Measurements from ENCODE around the gene SOAT2.

Gene SOAT2

GRCh38 chr12:53077030-53077429 lies 26.3 kb upstream of the SOAT2 start:
- no peak for DNase-seq (ENCODE audit: low read depth in 2 of 2)
- no peak overlapping the region for H3K4me3 ChIP-seq (replicated peaks in 1 of 2; ENCODE audit: low read depth in 2 of 2, low read length in 2 of 2)
- TF ChIP-seq CTCF (IDR thresholded peaks at IDR 0.05; ENCODE audit: low read depth, low read length), result no peak

- no peak for TF ChIP-seq CTCF (IDR thresholded peaks at IDR 0.05; ENCODE audit: low read depth, low read length)
- H3K4me3 ChIP-seq (replicated peaks in 1 of 2; ENCODE audit: low read depth in 2 of 2, low read length in 2 of 2), result peak overlapping the region; percentile 55 to 72
- peak in 1 of 2 donors; percentile 51 for DNase-seq (ENCODE audit: low read depth in 2 of 2)
These were observed 24.7 kb upstream of the SOAT2 start for GRCh38 chr12:53078425-53079225.

DNA sequence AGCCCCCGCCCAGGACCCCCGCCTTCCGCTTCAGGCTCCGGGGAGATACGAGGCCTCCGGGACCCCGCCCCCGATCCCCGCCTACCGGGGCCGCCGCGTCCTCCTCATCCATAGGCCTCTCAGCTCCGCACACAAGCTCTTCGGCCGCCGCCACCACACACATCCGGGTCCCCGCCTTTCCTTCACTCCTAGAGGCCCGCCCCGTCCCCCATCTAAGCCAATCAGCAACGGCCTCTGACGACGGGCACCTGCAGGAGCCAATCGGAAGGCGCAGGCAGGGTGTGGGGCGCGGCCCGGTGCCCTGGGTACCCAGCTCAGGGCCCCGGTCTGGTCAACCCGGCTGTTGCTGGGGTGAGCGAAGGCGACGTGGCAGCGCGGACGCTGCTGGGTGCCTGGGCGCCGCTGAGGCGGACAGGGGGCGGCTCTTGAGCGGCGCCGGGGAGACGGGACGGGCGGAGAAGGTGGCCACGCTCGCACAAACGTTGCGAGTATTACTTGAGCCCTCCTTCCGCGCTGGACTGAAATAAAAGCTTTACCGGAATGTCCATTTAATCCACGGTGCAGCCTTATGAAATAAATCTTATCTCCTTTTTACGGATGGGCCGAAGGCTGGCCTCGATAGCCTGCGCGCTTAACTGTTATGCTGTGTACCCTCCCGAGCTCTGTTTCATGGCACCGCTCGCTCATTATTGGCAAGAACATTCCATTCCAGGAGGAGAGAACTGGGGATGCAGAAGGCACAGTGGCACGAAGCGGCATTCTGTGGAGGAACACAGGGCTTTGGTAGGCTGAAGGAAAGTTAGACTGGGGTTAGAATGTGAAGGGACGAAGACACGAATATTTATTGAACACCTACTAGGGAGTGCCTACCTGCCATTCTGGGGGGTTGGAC lies 23.8 kb upstream of the SOAT2 start, which contains the start of gene SPRYD3:
TSS of gene SPRYD3 (minus strand) at position 165 of the 892 bp plus-strand sequence. CDS start at position 108, 57 bp downstream.
- peak within 1 kb of the TSS; percentile 55 to 72 for H3K4me3 ChIP-seq (replicated peaks in 1 of 2; ENCODE audit: low read depth in 2 of 2, low read length in 2 of 2)
- no peak for TF ChIP-seq CTCF (IDR thresholded peaks at IDR 0.05; ENCODE audit: low read depth, low read length)
- peak; percentile 98 for DNase-seq (ENCODE audit: low read depth in 2 of 2)

DNA sequence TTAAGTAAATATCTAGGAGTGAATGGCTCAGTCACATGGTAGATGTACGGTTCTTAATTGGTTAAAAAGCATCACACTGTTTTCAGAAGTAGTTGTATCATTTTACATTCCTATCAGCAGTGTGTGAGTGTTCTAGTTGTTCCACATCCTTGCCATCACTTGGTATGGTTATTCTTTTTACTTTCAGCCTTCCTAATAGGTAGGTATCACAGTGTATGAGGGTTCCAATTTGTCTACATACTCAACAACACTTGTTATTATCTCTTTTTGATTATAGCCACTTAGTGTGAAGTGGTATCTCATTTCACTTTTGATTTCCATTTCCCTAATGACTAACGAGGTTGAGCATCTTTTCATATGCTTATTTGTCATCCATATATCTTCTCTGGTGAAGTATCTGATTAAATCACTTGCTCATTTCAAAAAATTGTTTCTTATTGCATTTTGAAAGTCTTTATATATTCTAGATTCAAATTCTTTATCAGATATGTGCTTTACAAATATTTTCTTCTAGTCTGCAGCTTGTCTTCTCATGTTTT lies 20.6 kb upstream of the SOAT2 start:
- DNase-seq (ENCODE audit: low read depth in 2 of 2), result no peak
- no peak for TF ChIP-seq CTCF (IDR thresholded peaks at IDR 0.05; ENCODE audit: low read depth, low read length)
- no peak overlapping the region for H3K4me3 ChIP-seq (replicated peaks in 1 of 2; ENCODE audit: low read depth in 2 of 2, low read length in 2 of 2)

DNA sequence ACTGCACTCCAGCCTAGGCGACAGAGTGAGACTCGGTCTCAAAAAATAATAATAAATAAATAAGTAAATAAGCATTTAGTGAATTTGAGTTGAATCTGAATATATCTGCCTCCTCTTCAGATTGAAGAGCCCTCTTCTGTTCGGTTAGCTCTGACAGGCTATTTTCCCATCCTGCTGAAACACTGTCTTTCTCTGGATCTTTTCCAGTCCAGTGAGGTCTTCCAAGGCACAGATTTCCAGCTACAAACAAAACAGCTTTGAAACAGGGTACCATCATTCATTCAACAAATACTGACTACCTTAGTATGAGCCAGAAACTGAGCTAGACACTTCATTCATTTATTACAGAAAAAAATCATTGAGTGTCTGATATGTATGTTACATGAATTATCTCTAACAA lies 16.9 kb upstream of the SOAT2 start:
- no peak for DNase-seq (ENCODE audit: low read depth in 2 of 2)
- H3K4me3 ChIP-seq (replicated peaks in 1 of 2; ENCODE audit: low read depth in 2 of 2, low read length in 2 of 2), result no peak overlapping the region
- TF ChIP-seq CTCF (IDR thresholded peaks at IDR 0.05; ENCODE audit: low read depth, low read length), result no peak

- no peak overlapping the region for H3K4me3 ChIP-seq (replicated peaks in 1 of 2; ENCODE audit: low read depth in 2 of 2, low read length in 2 of 2)
- DNase-seq (ENCODE audit: low read depth in 2 of 2), result no peak
- TF ChIP-seq CTCF (IDR thresholded peaks at IDR 0.05; ENCODE audit: low read depth, low read length), result no peak
These were observed 13.2 kb upstream of the SOAT2 start for GRCh38 chr12:53090105-53090504.

Data from cardiac fibroblast (primary cell).